ENCODE measurements around the gene DUSP16.

GRCh38 chr12:12460935-12461922 lies 101.4 kb downstream of the DUSP16 start:
- TF ChIP-seq CTCF (IDR thresholded peaks at IDR 0.05) = no peak
- TF ChIP-seq POLR2A (IDR thresholded peaks at IDR 0.05) = no peak
